ENCODE data around the gene BAK1. TPM values are rescaled to one million over a fixed set of nuclear protein-coding genes. Genes with fewer than 3 reads are reported as not detected.
"Not testable (repeated sequence)": the region's sequence is repeated elsewhere in the genome, so short reads cannot be mapped to it uniquely, and the experiment has no call there.

Gene BAK1
- total RNA-seq, 2 donors from 2014 or later: 101 to 103 TPM

- H3K27ac Mint-ChIP-seq: peak overlapping the region; percentile 97 to 100
- peaks cover 57 to 60% of the 10 kb centered on the region in 2 donors for H3K4me1 Mint-ChIP-seq (ENCODE audit: low read depth in 2 of 2)
- peaks cover 11% of the 10 kb centered on the region for H3K36me3 Mint-ChIP-seq
Observed at GRCh38 chr6:33570806-33571636, 9.1 kb downstream of the BAK1 start.

GRCh38 chr6:33568826-33569570 is 11.1 kb downstream of the BAK1 start:
- Mint-ChIP-seq H3K4me1 (ENCODE audit: low read depth in 2 of 2) (peaks cover 47 to 51% of the 10 kb centered on the region in 2 donors), H3K27ac (peak overlapping the region; percentile 97 to 100), H3K36me3 (peaks cover 6% of the 10 kb centered on the region), H3K4me3 (peak overlapping the region; percentile 88), H3K27me3 (no peaks in the 10 kb centered on the region), H3K9me3 (no peaks in the 10 kb centered on the region)
- DNase-seq (ENCODE audit: low spot score): peak; percentile 57
- no peak for ATAC-seq

More at GRCh38 chr6:33570806-33571636, 9.1 kb downstream of the BAK1 start:
- H3K27me3 Mint-ChIP-seq: no peaks in the 10 kb centered on the region
- peak overlapping the region; percentile 88 for H3K4me3 Mint-ChIP-seq
- DNase-seq (ENCODE audit: low spot score): peak; percentile 97
- H3K9me3 Mint-ChIP-seq: no peaks in the 10 kb centered on the region
- ATAC-seq: peak; percentile 92 to 94

GRCh38 chr6:33567836-33568235 is 12.2 kb downstream of the BAK1 start:
- no peak for ATAC-seq
- no peaks in the 10 kb centered on the region for H3K9me3 Mint-ChIP-seq
- peaks cover 6% of the 10 kb centered on the region for H3K36me3 Mint-ChIP-seq
- no peak for DNase-seq (ENCODE audit: low spot score)
- peak overlapping the region; percentile 97 to 100 for H3K27ac Mint-ChIP-seq
- peaks cover 47 to 51% of the 10 kb centered on the region in 2 donors for H3K4me1 Mint-ChIP-seq (ENCODE audit: low read depth in 2 of 2)
- H3K4me3 Mint-ChIP-seq: no peak overlapping the region
- no peaks in the 10 kb centered on the region for H3K27me3 Mint-ChIP-seq

- no peak for ATAC-seq
- Mint-ChIP-seq H3K4me1 (ENCODE audit: low read depth in 2 of 2) (peaks cover 40 to 41% of the 10 kb centered on the region in 2 donors), H3K4me3 (no peak overlapping the region), H3K9me3 (no peaks in the 10 kb centered on the region), H3K36me3 (no peaks in the 10 kb centered on the region), H3K27me3 (no peaks in the 10 kb centered on the region), H3K27ac (peak overlapping the region; percentile 51 to 97)
- DNase-seq (ENCODE audit: low spot score): no peak
Observed at GRCh38 chr6:33566182-33567084, 13.6 kb downstream of the BAK1 start.

GRCh38 chr6:33558801-33559200 is 21.3 kb downstream of the BAK1 start:
- DNase-seq (ENCODE audit: low spot score): peak; percentile 8
- Mint-ChIP-seq H3K9me3 (no peaks in the 10 kb centered on the region), H3K36me3 (no peaks in the 10 kb centered on the region), H3K4me1 (ENCODE audit: low read depth in 2 of 2) (peaks cover 0 to 3% of the 10 kb centered on the region in 2 donors), H3K27me3 (no peaks in the 10 kb centered on the region), H3K27ac (no peak overlapping the region), H3K4me3 (no peak overlapping the region)
- no peak for ATAC-seq

GRCh38 chr6:33557376-33557775 is 22.7 kb downstream of the BAK1 start:
- Mint-ChIP-seq H3K9me3 (no peaks in the 10 kb centered on the region), H3K4me3 (no peak overlapping the region), H3K36me3 (no peaks in the 10 kb centered on the region), H3K4me1 (ENCODE audit: low read depth in 2 of 2) (peaks cover 0 to 2% of the 10 kb centered on the region in 2 donors), H3K27ac (no peak overlapping the region), H3K27me3 (no peaks in the 10 kb centered on the region)
- no peak for DNase-seq (ENCODE audit: low spot score)
- ATAC-seq: no peak

- ATAC-seq; DNase-seq (ENCODE audit: low spot score); H3K36me3 Mint-ChIP-seq; H3K27ac Mint-ChIP-seq; H3K9me3 Mint-ChIP-seq; H3K4me3 Mint-ChIP-seq; H3K27me3 Mint-ChIP-seq: not testable (repeated sequence)
- H3K4me1 Mint-ChIP-seq (ENCODE audit: low read depth in 2 of 2): peaks cover 14 to 15% of the 10 kb centered on the region in 2 donors
Observed at GRCh38 chr6:33552883-33553282, 27.2 kb downstream of the BAK1 start.

GRCh38 chr6:33552252-33552651 is 27.8 kb downstream of the BAK1 start:
- Mint-ChIP-seq H3K27ac (no peak overlapping the region), H3K27me3 (no peaks in the 10 kb centered on the region), H3K9me3 (no peaks in the 10 kb centered on the region), H3K4me1 (ENCODE audit: low read depth in 2 of 2) (peaks cover 18% of the 10 kb centered on the region in 2 donors), H3K36me3 (no peaks in the 10 kb centered on the region), H3K4me3 (no peak overlapping the region)
- no peak for ATAC-seq
- no peak for DNase-seq (ENCODE audit: low spot score)

- Mint-ChIP-seq H3K27me3 (no peaks in the 10 kb centered on the region), H3K9me3 (no peaks in the 10 kb centered on the region), H3K4me1 (ENCODE audit: low read depth in 2 of 2) (peaks cover 18% of the 10 kb centered on the region in 2 donors), H3K27ac (no peak overlapping the region), H3K4me3 (no peak overlapping the region), H3K36me3 (no peaks in the 10 kb centered on the region)
- ATAC-seq (no peak), DNase-seq (ENCODE audit: low spot score) (no peak)
Observed at GRCh38 chr6:33551538-33551937, 28.5 kb downstream of the BAK1 start.

- peak overlapping the region in 1 of 2 donors; percentile 95 for H3K27ac Mint-ChIP-seq
- H3K4me1 Mint-ChIP-seq (ENCODE audit: low read depth in 2 of 2): peaks cover 18% of the 10 kb centered on the region in 2 donors
Observed at GRCh38 chr6:33549896-33550295, 30.2 kb downstream of the BAK1 start.

GRCh38 chr6:33549196-33549595 is 30.9 kb downstream of the BAK1 start:
- Mint-ChIP-seq H3K4me1 (ENCODE audit: low read depth in 2 of 2) (peaks cover 18 to 20% of the 10 kb centered on the region in 2 donors), H3K27ac (peak overlapping the region; percentile 80 to 95), H3K36me3 (no peaks in the 10 kb centered on the region), H3K4me3 (peak overlapping the region; percentile 40), H3K27me3 (no peaks in the 10 kb centered on the region), H3K9me3 (no peaks in the 10 kb centered on the region)
- ATAC-seq (no peak), DNase-seq (ENCODE audit: low spot score) (no peak)

More at GRCh38 chr6:33549896-33550295, 30.2 kb downstream of the BAK1 start:
- DNase-seq (ENCODE audit: low spot score) (peak; percentile 28), ATAC-seq (no peak)
- H3K9me3 Mint-ChIP-seq: no peaks in the 10 kb centered on the region
- H3K36me3 Mint-ChIP-seq: no peaks in the 10 kb centered on the region
- H3K27me3 Mint-ChIP-seq: no peaks in the 10 kb centered on the region
- no peak overlapping the region for H3K4me3 Mint-ChIP-seq

GRCh38 chr6:33547499-33547898 is 32.6 kb downstream of the BAK1 start:
- Mint-ChIP-seq H3K4me1 (ENCODE audit: low read depth in 2 of 2) (peaks cover 24 to 26% of the 10 kb centered on the region in 2 donors), H3K27ac (peak overlapping the region; percentile 80 to 95), H3K4me3 (peak overlapping the region; percentile 67), H3K36me3 (no peaks in the 10 kb centered on the region), H3K27me3 (no peaks in the 10 kb centered on the region), H3K9me3 (no peaks in the 10 kb centered on the region)
- DNase-seq (ENCODE audit: low spot score) (no peak), ATAC-seq (no peak)

GRCh38 chr6:33546766-33547165 is 33.3 kb downstream of the BAK1 start:
- Mint-ChIP-seq H3K4me3 (no peak overlapping the region), H3K9me3 (no peaks in the 10 kb centered on the region), H3K27ac (peak overlapping the region; percentile 80 to 95), H3K27me3 (no peaks in the 10 kb centered on the region), H3K36me3 (no peaks in the 10 kb centered on the region), H3K4me1 (ENCODE audit: low read depth in 2 of 2) (peaks cover 22 to 26% of the 10 kb centered on the region in 2 donors)
- DNase-seq (ENCODE audit: low spot score) (no peak), ATAC-seq (no peak)

All from natural killer cell treated with Interleukin-12 subunit alpha and Interleukin-12 subunit beta and Interleukin-15 and Interleukin-18, amount 100 ng/mL, for 72 hours (primary cell).